Measurements from ENCODE around the gene ACAT2.
"Not testable (repeated sequence)": the region's sequence is repeated elsewhere in the genome, so short reads cannot be mapped to it uniquely, and the experiment has no call there.

Gene ACAT2

DNA sequence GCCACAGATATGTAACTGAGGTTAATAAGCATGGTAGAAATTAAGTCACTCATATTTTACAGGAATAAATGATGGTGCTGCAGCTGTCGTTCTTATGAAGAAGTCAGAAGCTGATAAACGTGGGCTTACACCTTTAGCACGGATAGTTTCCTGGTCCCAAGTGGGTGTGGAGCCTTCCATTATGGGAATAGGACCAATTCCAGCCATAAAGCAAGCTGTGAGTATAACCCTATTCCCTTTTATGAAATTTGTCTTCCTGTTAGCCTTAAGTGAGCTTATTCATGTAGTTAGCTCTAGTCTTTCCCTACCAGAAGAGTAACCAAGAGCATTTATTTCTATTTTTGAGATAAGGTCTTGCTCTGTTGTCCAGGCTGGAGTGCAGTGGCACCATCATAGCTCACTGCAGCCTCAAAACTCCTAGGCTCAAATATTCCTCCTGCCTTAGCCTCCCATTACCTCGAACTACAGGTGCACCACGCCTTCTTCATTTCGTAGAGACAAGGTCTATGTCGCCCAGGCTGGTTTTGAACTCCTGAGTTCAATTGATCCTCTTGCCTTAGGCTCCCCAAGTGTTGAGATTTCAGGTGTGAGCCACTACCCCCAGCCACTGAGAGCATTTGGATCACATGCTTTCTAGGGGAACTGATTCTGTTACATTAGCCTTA, 15.5 kb downstream of the ACAT2 start:
- DNase-seq: no peak

DNA sequence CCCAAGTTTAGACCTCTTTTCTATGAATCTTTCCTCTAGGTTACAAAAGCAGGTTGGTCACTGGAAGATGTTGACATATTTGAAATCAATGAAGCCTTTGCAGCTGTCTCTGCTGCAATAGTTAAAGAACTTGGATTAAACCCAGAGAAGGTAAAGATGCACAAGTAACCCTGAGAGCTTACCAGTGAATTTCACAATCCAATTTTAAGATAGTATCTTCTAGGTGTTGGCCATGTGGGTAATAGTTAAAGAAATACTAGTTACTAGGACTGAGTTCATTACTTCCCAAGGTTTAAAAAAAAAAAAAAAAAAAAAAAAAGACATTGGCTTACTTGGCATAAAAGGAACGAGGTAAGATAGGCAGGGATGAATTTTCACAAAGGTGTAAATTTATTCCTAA, 16.3 kb downstream of the ACAT2 start:
- DNase-seq: no peak

DNA sequence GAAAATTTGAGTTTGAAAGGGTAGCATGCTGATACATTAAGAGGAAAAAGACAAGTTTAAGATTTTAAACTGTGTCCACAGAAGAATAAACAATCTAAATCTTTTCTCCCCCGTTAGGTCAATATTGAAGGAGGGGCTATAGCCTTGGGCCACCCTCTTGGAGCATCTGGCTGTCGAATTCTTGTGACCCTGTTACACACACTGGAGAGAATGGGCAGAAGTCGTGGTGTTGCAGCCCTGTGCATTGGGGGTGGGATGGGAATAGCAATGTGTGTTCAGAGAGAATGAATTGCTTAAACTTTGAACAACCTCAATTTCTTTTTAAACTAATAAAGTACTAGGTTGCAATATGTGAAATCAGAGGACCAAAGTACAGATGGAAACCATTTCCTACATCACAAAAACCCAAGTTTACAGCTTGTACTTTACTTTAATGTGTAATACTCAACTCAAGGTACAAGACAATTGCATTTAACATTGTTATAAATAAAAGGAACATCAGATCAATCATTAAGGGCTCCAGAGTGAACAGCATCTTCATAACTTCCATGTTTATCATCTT, 16.8 kb downstream of the ACAT2 start:
- DNase-seq: no peak

DNA sequence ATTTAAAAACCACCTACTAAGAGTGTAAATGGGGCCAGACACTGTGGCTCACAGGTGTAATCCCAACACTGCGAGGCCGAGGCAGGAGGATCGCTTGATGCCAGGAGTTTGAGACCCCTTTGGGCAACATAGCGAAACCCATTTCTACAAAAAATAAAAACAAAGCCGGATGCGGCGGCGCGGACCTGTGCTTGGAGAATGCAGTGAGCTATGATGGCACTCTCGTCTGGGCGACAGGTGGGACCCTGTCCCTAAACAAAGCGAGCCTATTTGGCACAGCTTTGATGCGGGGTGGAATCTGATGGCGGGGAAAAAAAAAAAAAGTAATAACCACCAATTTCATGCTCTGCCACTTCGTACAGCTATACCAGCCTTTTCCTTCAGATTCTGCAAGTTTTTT, 26.4 kb downstream of the ACAT2 start:
- peak; percentile 8 for DNase-seq

DNA sequence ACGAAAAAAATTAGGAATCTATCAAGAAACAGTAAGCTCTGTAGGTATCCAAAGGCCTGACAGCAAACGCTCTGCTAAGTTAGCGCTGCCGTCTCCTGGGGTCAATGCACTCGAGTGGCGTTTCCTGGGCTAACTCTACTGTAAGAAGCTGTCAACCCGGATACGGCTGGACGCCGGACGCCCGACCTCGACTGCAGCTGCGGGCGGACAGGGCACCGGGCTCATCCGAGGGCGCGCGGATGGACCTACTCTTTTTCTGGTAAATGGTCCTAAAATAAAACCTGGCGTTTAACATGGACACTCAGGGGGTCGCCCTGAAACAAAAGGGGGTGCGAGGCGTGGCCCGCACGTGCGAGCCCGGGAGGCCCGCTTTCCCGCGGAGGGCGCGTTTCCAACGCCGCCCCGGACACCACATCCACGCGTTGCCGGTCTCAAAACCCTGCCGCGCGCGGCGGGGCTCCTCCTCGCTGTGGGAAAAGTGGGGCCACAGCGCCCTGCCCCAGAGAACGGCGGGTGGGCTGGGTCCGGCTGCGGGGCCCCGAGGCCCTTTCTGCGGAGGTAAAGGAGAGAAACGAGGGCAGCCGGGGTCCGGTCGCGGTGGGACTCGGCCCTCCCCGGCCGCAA, 27.0 kb downstream of the ACAT2 start:
- DNase-seq: peak; percentile 49

DNA sequence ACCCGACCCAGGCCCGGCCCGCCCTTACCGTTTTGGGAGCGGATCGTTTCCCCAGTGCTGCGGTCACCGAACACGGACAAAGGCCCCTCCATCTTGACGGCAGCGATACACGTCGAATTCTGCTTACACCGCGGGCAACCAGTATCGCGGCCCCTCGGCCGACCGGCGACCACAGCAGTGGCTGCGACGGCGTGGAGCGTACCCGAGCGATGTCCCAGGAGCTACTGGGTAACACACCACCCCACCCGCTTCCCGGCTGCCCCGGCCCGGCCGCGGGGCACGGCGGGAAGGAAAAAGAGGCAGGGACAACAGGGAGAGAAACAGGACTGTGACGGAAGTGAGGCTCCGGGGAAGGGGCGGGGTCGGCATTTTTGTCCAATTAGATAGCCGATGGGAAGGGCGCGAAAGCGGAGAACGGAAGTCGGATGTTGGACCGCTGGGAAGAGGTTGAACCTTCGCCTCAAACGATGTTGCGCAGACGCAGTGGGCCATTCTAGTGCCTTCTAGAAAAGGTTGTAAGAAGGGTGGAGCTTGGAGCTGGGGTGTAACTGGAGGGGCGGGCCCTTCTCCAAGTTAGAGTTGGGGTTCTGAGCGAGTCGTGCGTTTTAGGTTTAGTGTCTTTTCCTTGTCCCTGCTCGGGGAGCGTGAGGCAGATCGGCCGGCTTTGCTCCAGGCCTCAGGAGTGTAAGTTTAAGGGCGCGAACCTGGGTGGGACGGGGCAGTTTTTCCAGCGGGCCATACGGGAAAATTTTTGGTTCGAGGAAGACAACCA, 27.7 kb downstream of the ACAT2 start, which contains the start of gene TCP1:
TSS of gene TCP1 (minus strand) at position 226 of the 772 bp plus-strand sequence. CDS start at position 92, 134 bp downstream.
- peak; percentile 100 for DNase-seq

DNA sequence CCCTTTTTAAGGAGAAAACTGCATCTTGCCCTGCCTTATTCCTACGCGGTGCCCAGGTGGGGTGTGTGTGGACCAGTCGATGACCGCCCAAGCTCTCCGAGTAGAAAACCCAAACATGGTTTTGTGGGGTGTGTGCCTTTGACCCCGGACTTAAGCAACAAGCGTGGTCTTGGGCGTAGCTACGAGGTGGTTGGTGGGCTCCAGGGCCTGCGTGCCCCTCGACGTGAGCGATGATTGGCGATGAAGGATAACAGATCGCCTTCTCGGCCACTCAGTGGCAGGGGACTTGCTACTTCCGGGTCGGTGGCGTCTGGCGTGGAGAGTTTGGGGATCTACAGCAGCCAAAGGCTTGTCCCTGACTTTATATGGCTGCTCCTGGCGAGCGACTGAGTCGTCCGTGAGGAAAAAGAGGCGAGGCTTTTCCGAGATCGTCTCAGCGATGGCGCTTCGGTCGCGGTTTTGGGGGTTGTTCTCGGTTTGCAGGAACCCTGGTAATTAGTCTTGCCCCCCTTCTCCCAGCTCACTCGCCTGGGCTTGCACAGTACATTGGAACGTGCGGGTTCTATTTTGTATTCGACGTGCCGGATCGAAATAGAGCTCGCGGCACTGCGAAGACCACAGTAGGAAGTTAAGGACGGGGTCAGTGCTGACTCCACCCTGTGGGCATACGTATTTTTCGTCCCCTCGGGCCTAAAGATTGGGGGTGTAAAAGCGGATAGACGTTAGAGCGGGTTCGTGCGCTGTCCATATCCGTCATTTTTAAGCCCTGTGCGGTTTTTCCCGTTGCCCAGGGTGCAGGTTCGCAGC, 28.5 kb downstream of the ACAT2 start, which contains the start of gene MRPL18:
TSS of gene MRPL18 (plus strand) at position 319 of the 807 bp plus-strand sequence. CDS start at position 440, 121 bp downstream.
- peak; percentile 98 for DNase-seq

DNA sequence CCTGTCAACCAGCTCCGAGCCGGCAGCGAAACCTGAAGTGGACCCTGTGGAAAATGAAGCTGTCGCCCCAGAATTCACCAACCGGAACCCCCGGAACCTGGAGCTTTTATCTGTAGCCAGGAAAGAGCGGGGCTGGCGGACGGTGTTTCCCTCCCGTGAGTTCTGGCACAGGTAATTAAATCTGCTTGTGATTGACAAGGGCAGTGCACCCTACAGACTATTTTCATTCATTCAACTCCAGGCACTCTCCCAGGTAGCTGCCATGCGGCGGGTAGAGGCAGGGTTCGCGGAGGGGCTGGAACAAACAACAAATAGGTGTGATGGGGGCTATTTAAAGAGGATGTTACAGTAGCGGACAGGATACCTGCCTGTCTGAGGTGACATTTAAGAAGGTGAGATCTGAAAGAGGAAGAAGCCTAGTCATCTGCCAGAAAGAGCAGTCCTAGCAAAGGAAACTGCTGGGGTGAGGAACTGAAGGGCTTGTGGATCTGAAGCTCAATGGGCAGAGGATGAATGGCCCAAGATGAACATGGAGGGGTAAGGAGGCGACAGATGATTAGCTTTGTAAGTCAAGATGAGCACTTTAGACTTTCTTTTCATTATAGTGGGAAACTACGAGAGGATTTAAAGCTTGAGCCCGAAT, 29.2 kb downstream of the ACAT2 start:
- DNase-seq: no peak

DNA sequence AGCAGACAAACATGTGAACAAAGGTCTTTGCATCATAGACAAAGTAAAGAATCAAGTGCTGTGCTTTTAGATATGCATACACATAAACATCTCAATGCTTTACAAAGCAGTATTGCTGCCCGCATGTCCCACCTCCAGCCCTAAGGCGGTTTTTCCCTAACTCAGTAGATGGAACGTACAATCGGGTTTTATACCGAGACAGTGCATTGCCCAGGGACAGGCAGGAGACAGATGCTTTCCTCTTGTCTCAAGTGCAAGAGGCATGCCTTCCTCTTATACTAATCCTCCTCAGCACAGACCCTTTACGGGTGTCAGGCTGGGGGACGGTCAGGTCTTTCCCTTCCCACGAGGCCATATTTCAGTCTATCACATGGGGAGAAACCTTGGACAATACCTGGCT, 33.1 kb downstream of the ACAT2 start:
- not testable (repeated sequence) for DNase-seq

DNA sequence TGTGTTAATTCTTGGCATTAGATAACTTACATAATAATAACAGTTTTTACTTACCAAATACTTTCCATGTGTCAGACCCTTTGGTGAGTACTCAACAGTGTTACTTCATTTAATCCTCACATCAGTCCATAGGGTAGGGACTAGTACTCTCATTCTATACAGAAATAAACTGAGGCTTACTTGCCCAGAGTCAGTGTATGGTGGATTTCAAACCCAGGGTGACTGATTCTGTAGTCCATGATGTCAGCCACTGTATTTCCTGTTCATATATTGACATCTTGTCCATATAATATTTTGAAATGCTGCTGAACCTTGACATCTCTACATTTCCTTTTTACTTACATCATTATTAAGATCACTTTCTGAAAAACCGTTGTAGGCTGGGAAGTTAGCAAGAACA, 35.7 kb downstream of the ACAT2 start:
- DNase-seq: no peak

DNA sequence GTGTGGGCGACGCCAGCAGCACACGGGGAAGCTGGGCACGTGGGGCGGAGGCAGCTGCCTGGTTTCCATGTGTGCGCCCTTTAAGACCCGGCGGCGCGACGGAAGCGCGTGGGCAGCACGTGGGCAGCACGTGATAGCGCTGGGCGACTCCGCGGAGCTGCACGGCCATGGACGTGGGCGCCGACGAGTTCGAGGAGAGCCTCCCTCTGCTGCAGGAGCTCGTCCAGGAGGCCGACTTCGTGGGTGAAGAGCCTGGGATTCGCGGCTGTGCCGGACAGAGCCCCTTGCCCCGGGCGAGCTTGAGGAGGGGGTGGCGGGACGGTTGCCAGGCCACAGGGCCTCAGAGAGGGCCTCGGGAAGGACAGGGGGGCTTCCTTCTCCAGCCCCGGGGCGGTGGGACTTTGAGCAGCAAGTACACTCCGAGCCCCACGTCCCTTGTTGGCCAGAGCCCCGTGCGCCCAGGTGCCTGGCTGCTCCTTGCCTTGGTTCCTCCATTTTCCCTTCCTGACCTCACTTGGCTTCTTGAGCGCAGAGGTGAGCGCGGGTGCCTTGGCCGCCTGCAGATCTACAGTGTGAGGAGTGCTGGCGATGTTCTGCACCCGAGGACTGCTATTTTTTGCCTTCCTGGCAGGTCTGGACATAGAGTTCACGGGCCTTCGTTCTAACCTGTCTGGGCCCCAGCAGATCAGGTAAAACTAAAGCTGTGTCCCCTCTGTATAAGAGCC, 38.5 kb downstream of the ACAT2 start, which contains the start of gene PNLDC1:
TSS of gene PNLDC1 (plus strand) at position 136 of the 725 bp plus-strand sequence. CDS start at position 168, 32 bp downstream.
- DNase-seq: no peak

DNA sequence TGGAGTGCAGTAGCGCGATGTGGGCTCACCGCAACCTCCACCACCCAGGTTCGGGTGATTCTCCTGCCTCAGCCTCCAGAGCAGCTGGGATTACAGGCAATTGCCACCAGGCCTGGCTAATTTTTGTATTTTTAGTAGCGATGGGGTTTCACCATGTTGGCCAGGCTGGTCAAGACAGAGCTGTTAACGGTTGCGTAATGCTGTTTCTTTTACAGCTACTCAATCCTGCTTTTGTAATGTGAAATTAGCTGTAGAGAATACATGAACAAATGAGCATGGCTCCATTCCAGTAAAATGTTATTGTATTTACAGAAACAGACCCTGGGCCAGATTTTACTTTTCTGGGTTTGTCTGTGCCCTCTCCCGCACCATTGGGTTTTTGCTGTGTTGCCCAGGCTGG, 40.1 kb downstream of the ACAT2 start:
- DNase-seq: no peak

DNA sequence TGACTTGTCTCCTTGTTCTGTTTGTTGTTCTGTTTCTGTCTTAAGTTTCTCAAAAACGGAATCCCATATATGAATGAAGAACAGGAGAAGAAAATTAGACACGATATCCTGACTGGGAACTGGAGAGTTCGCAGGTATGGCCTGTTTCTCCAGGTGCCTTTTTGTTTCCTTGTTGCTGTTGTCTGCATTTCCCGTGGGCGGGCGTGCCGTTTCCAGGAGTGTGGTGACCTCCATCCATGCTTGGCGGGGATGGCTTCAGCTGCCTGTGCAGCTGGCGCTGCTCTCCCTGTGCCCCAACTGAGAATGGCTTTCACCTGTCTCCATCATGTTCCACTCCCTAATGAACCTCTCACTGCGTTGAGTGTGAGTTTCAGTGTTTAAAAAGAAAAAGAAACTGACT, 42.7 kb downstream of the ACAT2 start:
- DNase-seq: no peak

DNA sequence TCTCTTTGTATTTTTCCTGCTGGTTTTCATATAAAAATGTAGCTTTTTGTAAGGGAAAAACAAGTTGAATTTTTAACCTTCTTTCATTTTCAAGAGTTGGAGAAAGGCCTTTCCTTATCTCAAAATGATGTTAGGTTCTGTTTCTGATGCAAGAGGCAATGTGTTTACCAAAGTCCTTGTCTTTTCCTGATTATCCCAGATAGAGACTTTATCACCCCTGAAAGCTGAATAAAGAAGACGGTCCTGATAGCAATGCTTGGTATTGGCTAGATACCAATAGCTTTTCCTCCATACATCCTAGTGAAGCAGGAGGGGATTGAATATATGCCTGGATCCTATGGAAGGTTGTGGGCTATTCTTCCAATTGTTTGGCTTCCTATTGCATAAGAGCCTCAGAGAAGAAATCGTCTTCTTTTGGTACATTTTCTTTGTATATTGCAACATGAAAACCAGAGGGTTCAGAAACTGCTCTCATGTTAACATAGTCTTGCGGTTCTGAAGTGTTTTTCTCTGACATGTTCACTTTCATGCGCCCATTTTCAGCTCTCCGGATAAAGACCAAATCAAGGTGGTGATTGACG, 43.7 kb downstream of the ACAT2 start:
- no peak for DNase-seq

DNA sequence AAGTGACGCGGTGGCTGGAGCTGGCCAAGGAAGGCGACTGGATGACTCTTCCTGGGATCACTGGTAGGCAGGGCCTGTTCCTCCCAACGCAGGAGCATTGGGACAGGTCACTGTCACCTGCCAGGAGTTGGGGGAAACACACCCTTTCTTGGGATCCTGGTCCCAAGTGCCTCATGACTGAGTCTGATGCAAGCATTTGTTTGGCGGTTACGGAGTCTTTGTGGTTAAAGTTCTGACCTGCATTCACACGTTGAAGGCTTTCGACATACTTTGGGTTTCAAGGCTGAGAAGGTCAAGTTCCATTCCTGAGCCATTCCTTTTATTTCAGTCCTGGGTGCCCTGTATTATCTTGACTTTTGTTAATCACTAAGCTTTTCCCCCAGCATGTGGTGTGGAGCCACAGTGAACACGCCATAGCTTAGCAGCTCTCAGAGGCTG, 44.2 kb downstream of the ACAT2 start:
- no peak for DNase-seq

DNA sequence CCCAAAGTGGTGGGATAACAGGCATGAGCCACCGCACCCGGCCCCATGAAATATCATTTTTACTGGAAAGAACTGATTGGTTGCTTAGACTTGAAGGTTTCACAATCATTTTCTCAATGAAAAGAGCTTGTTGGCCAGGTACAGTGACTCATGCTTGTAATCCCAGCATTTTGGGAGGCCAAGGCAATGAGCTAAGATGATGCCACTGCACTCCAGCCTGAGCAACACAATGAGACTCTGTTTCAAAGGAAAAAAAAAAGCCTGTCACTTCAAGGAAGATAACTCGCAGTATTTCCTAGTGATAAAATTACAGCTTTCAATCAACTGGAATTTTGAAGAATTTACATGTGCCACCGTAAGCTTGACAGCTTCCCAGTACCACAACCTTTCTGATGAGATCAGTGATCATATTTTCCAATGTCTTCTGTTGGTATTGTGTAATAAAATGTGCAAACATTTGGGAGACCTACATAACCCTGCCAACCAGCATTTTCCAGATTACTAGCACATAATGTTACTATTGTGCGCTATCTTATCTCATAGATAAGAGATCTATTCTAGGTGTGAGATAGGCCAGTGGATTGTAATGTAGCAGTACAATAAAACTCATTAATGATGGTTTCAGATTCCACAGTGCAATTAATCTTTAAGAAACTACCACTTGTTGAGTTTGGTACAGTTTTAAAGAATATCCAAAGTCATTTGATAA, 45.5 kb downstream of the ACAT2 start:
- DNase-seq: no peak

DNA sequence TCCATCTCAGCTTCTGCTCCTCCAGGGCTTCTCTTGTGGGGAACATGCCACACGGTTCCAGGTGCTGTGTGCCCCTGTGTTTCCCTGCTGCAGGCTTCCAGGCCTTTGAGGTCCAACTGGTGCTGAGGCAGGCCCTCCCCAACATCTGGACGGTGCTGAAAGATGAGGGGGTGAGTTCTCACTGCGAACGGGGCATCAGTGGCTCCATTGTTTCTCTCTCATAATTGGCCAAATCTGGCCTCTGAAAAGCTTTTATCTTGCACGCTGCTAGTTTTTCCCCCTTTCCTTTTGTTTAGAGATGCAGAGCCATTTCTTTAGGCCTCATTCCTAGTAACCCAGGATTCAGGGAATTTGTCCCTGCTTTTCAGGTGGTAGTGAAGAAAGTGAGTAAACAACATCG, 46.8 kb downstream of the ACAT2 start:
- DNase-seq: no peak

DNA sequence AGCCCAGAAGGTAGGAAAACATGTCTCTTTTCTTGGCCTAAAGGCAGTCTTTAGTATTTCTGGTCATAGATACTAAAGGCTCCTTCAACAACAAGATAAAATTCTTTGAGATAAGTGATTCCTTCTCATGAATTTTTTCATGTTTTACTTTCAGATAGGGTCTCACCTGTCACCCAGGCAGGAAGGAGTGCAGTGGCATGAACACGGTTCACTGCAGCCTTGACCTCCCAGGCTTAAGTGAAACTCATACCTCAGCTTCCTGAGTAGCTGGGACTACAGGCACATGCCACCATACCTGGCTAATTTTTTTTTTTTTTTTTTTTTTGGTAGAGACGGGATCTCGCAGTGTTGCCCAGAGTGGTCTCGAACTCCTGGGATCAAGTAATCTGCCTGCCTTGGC, 47.3 kb downstream of the ACAT2 start:
- DNase-seq: no peak

DNA sequence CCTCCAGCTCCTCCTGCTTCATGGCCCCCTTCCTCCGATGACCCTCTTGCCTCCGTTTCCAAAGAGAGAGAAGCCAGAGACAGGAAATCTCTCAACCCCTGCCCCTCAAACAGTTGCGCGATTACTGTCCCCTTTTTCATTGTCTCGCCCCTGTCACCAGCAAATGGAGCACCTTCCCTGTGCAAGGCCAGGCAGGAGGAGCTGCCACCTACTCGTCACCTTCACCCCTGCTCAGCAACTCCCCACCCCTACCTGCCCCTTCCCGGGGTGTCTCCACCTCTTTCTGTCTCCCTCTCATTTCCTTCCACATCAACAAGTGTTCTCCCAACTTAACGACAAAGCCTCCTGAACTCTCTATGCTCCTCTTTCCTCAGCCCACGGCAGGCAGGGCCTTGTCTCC, 51.9 kb downstream of the ACAT2 start:
- DNase-seq: no peak

DNA sequence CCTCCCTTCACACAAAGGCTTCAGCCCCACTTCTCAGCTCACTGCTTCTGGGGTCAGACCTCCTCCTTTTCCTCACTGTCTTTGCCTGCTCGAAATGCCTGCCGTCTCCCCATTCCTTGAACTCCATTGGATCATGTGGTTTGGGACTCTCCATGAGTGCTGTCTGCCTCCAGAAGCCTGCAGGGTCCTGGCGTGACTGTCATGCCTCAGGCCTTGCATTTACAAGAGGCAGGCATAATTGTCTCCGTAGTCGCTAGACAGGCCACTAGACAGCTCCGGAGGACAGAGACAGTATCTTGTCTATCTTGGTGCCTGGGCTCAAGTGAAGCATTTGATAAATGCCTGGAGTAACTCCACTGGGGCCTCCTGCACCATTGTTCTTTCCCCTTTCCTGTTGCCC, 53.6 kb downstream of the ACAT2 start:
- DNase-seq: peak; percentile 22

All from eye (tissue), 1 donor.